ENCODE data around the gene HPSE2. TPM values are rescaled to one million over a fixed set of nuclear protein-coding genes. Genes with fewer than 3 reads are reported as not detected.

HPSE2 gene
- total and polyA plus RNA-seq, 8 donors = 0.04 to 1.1 (median 0.05) TPM; not detected in 5

- ATAC-seq = no peak
- Histone ChIP-seq H3K4me1 (peaks cover 0 to 6% (median 0%) of the 10 kb centered on the region in 3 donors), H3K9me3 (no peaks in the 10 kb centered on the region), H3K27ac (no peak overlapping the region), H3K36me3 (peaks cover 0 to 33% (median 0%) of the 10 kb centered on the region in 3 donors), H3K4me3 (no peak overlapping the region), H3K27me3 (no peaks in the 10 kb centered on the region)
- intact Hi-C loops (cut with DNase I) = no loop called here
- DNase-seq = peak in 2 of 6 donors; percentile 40 to 53
- no peak for FAIRE-seq
- 93 to 95% methylated on average over 18 of the region's 18 CpGs for WGBS, 2 donors
- no peak for TF ChIP-seq CTCF (IDR thresholded peaks at IDR 0.05)
Observed at GRCh38 chr10:98418665-98419468, 816.8 kb downstream of the HPSE2 start.

- no peak for FAIRE-seq
- TF ChIP-seq CTCF (IDR thresholded peaks at IDR 0.05) = no peak
- Histone ChIP-seq H3K4me3 (no peak overlapping the region), H3K4me1 (peaks cover 0 to 6% (median 0%) of the 10 kb centered on the region in 3 donors), H3K36me3 (peaks cover 0 to 33% (median 0%) of the 10 kb centered on the region in 3 donors), H3K27me3 (no peaks in the 10 kb centered on the region), H3K9me3 (no peaks in the 10 kb centered on the region), H3K27ac (no peak overlapping the region)
- 90 to 93% methylated on average over 21 of the region's 21 CpGs for WGBS, 2 donors
- ATAC-seq = no peak
- peak in 2 of 6 donors; percentile 46 to 51 for DNase-seq
- intact Hi-C loops (cut with DNase I) = no loop called here
Observed at GRCh38 chr10:98417973-98418664, 817.5 kb downstream of the HPSE2 start.

GRCh38 chr10:98417481-98417959, 818.1 kb downstream of the HPSE2 start:
- ATAC-seq (no peak), FAIRE-seq (no peak), DNase-seq (peak in 1 of 6 donors; percentile 56)
- intact Hi-C loops (cut with DNase I) = no loop called here
- Histone ChIP-seq H3K27me3 (no peaks in the 10 kb centered on the region), H3K4me1 (peaks cover 0 to 6% (median 0%) of the 10 kb centered on the region in 3 donors), H3K4me3 (no peak overlapping the region), H3K36me3 (peaks cover 0 to 33% (median 0%) of the 10 kb centered on the region in 3 donors), H3K27ac (no peak overlapping the region), H3K9me3 (no peaks in the 10 kb centered on the region)
- WGBS, 2 donors = 92% methylated on average over 18 to 19 of the region's 19 CpGs
- TF ChIP-seq CTCF (IDR thresholded peaks at IDR 0.05) = no peak

- no peak for FAIRE-seq
- DNase-seq = peak in 1 of 6 donors; percentile 39
- peaks cover 0 to 33% (median 0%) of the 10 kb centered on the region in 3 donors for H3K36me3 ChIP-seq
Observed at GRCh38 chr10:98416606-98417388, 818.9 kb downstream of the HPSE2 start.

More at GRCh38 chr10:98416606-98417388, 818.9 kb downstream of the HPSE2 start:
- 90 to 97% methylated on average over 18 of the region's 18 CpGs for WGBS, 2 donors
- H3K27me3 ChIP-seq = no peaks in the 10 kb centered on the region
- no peak for TF ChIP-seq CTCF (IDR thresholded peaks at IDR 0.05)
- no peak overlapping the region for H3K27ac ChIP-seq
- peaks cover 0 to 6% (median 0%) of the 10 kb centered on the region in 3 donors for H3K4me1 ChIP-seq
- intact Hi-C loops (cut with DNase I) = no loop called here
- H3K9me3 ChIP-seq = no peaks in the 10 kb centered on the region
- no peak overlapping the region for H3K4me3 ChIP-seq
- ATAC-seq = no peak

All from pancreas (tissue), 10 donors.